ENCODE measurements around the gene PDE4D.

- no peak for TF ChIP-seq CTCF (IDR thresholded peaks at IDR 0.05)
- no peak for TF ChIP-seq USF1 (CRISPR knock-in tag; IDR thresholded peaks at IDR 0.05)
- TF ChIP-seq NFYB (CRISPR knock-in tag; conservative IDR thresholded peaks at IDR 0.05; ENCODE audit: low read depth) = no peak
- TF ChIP-seq SP1 (CRISPR knock-in tag; conservative IDR thresholded peaks at IDR 0.05) = no peak
- no peak for TF ChIP-seq MLX (CRISPR knock-in tag; IDR thresholded peaks at IDR 0.05)
- no peak for TF ChIP-seq NR2C2 (CRISPR knock-in tag; IDR thresholded peaks at IDR 0.05)
- no peak for TF ChIP-seq ZNF219 (CRISPR knock-in tag; IDR thresholded peaks at IDR 0.05; ENCODE audit: borderline replicate concordance)
These were observed 606.2 kb downstream of the PDE4D start for GRCh38 chr5:59287361-59287760.
